ENCODE data around the gene ADAMTS4. TPM values are rescaled to one million over a fixed set of nuclear protein-coding genes. Genes with fewer than 3 reads are reported as not detected.
"Not testable (repeated sequence)": the region's sequence is repeated elsewhere in the genome, so short reads cannot be mapped to it uniquely, and the experiment has no call there.

The ADAMTS4 gene, protein sequence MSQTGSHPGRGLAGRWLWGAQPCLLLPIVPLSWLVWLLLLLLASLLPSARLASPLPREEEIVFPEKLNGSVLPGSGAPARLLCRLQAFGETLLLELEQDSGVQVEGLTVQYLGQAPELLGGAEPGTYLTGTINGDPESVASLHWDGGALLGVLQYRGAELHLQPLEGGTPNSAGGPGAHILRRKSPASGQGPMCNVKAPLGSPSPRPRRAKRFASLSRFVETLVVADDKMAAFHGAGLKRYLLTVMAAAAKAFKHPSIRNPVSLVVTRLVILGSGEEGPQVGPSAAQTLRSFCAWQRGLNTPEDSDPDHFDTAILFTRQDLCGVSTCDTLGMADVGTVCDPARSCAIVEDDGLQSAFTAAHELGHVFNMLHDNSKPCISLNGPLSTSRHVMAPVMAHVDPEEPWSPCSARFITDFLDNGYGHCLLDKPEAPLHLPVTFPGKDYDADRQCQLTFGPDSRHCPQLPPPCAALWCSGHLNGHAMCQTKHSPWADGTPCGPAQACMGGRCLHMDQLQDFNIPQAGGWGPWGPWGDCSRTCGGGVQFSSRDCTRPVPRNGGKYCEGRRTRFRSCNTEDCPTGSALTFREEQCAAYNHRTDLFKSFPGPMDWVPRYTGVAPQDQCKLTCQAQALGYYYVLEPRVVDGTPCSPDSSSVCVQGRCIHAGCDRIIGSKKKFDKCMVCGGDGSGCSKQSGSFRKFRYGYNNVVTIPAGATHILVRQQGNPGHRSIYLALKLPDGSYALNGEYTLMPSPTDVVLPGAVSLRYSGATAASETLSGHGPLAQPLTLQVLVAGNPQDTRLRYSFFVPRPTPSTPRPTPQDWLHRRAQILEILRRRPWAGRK
- 16.6 and 23.8 TPM in 2 replicates for total RNA-seq

DNA sequence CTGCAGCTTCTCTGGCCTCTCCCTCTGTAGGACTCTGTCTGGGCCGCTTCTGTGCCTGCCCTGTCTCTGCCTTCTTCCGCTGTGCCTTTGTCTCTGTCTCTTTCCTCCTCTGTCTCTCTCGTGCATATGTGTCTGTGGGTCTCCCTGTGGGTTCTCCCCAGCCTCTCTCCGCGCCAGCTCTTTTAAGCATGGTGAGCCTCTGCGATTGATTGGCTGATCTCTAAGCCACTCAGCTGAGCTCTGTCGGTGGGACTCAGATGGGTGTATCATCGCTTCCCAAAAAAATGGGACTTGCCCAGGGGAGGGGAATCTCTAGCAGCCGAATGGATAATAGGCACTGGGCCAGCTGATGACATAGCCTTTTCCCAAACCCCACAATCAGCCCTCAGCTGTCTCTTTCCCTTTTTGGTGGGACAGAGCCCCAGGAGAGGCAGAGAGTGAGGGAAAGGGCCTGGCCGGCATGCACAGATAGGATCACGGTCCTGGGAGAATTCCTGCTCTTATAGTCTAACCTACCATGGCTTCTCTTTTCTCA, at the start of gene ADAMTS4:
Gene ADAMTS4, minus strand, starts transcription at position 158 of the 535 bp plus-strand sequence. CDS start 427 bp downstream, outside the sequence.
- DNase-seq (ENCODE audit: extremely low read depth, low read depth, low spot score), result no peak

DNA sequence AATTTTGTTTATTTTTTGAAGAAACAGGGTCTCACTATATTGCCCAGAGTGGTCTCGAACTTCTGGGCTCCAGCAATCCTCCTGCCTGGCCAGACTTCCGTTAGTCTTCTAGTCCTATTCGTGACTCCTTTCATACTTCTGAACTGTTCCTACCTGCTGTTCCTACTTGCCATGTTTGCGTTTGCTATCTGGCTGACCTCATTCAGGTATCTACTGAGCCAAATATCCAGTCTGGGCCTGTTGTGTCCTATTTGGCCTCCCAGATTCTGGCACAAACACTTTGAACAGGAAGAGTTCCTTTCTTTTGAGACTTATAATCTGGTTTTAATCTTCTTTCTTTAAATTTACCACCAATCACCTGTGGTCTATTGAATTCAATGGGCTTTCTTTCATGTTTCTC, 46.0 kb upstream of the ADAMTS4 start:
- no peak for DNase-seq (ENCODE audit: extremely low read depth, low read depth, low spot score)

DNA sequence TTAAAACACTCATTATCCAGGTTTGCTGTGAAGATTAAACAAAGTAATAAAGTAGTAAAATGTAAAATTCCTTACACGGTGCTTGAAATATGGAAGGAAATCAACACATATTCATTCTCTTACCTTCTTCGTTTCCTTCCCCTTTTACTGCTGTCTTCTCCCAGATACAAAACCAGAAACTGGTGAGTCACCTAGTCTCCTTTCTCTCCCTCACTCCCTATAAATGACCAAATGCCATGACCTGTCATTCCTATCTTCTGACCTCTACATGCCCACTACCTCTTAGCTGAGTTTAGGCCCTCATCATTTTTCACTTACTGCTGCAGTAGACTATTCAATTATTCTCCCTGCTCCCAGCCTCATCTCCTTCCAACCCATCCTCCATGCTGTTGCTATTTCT, 43.5 kb upstream of the ADAMTS4 start:
- DNase-seq (ENCODE audit: extremely low read depth, low read depth, low spot score), result no peak

DNA sequence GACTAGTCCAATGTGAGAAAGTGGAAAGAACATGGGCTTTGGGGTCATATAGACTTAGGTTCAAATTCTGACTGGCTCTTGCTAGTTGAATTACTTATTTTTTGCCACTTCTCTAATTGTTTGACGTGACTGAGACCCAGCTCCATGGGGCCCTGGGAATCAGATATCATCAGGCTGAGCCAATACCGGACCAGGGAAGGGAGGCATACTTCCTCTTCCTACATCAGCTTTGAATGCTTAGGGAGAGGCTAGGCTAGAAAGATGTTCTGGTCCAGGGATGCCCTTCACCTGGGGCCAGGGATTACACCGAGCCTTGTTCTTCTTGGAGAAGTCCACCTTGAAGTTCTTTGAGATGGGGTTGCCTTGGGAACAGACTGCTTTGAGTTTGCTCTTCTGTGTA, 42.8 kb upstream of the ADAMTS4 start:
- DNase-seq (ENCODE audit: extremely low read depth, low read depth, low spot score), result no peak

DNA sequence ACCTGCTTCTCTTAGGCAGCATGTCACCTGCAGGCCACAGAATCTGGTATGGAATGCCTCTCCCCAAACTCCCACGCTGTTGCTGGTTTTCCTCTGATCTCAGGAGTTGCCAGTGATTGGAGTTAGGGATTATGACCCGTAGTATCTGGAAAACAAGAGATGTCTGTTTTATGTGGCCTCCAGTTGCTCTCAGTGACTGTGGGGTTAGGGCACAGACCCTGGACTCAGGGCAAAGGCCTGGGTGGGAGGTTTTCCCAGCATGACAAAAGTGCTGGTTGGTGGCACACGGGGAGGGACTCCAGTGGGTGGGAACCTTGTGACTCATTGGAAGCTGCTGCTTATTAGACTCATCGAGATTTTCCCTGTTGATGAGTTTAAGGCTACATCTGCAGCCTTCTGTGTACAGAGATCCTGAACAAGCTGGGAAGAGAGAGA, 39.2 kb upstream of the ADAMTS4 start, which contains the start of gene NR1I3:
Gene NR1I3, minus strand, starts transcription at position 165 of the 435 bp plus-strand sequence. CDS start 1,638 bp downstream, outside the sequence.
- no peak for DNase-seq (ENCODE audit: extremely low read depth, low read depth, low spot score)

DNA sequence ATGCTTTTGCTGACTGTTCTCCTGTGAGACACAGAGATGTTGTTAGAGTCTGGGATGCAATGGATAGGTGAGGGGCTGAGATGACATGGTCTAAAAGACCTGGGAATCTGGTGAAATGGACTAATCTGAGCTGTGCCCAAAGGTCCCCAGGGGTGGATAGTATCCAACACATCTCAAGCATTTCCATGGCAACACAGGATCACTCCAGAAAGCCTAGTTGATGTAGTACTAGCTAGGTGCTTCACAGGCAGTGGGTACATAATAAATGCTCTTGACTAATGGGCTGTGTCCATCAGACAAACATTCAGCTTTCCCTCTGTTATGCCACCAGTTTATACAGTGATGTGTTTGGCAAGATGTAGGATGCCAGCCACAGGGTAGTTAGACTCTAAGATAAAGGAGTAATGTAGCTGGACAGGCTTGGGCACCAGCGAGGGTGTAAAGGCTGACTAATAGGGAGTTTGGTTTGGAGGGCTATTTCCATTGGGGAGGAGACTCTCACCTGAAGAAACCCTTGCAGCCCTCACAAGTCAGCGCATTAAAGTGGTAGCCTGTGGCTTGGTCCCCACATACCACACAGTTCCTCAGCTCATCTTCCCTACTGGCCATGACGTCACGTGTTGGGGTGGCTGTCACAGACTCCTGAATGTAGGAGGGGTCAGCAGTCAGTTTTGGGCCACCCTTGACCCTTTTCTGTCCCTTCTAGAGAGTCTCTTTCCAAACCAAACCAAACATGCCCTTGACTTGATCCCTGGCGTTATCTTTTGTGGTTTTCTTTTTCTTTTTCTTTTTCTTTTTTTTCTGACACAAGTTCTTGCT, 37.3 kb upstream of the ADAMTS4 start:
- DNase-seq (ENCODE audit: extremely low read depth, low read depth, low spot score), result no peak

DNA sequence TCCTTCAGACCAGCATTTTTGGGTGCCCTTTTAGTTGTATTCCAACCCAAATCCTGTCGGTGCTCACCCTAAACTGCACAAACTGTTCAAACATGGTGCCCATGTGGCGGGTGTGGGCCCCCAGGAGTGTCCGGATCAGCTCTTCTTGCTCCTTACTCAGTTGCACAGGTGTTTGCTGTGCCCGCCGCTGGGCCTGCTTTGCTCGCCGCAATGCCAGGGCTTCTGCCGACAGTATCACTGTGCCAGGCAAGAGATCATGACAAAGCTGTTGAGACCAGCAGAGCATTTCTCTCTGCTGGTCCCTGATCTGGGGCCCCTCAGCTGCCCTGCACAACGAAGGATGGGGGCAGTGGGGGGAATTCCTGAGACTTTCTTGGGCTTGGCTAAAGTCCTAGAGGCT, 34.2 kb upstream of the ADAMTS4 start:
- DNase-seq (ENCODE audit: extremely low read depth, low read depth, low spot score), result no peak

DNA sequence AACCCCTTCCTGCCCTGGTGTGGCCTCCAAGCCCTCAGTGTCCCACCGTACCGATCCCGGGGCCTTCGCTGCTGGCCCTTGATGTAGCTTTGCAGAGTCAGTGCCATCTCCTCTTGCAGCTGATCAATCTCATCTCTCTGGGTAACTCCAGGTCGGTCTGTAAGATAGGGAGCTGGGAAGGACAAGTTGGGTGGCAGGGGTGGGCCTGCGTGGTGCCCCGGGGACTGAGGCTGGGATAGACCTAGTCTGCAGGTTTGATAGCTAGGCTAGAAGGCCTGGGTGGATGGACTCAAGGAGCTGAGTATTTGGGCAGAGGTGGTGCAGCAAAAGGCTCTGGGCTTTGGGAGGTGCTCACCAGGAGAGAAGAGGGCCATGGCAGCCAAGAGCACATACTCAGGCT, 31.9 kb upstream of the ADAMTS4 start:
- DNase-seq (ENCODE audit: extremely low read depth, low read depth, low spot score), result no peak

DNA sequence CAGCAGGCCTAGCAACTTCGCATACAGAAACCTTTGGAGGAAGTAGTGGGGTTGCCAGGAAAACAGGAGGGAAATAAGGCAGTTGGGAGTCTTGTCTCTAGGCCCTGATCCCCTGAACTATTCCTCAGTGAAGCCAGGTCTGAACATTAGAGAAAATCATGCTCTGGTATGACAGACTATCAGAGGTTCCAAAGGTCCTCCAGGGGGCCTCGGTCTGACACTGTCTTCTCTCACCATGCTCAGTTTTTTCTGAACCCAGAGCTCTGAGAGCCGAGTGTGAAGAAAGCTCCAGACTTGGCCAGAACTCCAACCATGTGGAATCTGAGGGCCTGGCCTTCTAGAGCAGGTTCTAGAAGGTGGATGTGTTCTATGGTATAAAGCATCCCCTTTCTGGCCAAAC, 31.0 kb upstream of the ADAMTS4 start:
- DNase-seq (ENCODE audit: extremely low read depth, low read depth, low spot score), result no peak

DNA sequence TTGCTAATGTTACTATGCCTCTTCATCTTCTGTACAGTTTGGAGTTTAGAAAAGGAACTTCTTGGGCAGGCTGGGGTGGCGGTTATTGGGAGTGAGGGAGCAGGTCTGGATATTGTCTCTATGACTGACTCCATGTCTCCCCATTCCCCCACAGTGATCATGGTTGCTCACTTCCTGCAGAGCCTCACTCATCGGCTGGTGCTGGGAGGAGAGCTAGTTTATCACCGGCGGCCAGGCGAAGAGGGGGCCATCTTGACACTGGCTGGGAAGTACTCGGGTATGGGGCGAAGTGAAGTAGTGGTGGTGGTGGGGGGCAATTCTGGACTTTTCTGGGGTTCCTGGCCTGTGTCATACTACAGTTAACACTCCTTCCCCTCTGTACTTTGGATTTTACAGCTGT, 29.2 kb upstream of the ADAMTS4 start:
- DNase-seq (ENCODE audit: extremely low read depth, low read depth, low spot score), result no peak

DNA sequence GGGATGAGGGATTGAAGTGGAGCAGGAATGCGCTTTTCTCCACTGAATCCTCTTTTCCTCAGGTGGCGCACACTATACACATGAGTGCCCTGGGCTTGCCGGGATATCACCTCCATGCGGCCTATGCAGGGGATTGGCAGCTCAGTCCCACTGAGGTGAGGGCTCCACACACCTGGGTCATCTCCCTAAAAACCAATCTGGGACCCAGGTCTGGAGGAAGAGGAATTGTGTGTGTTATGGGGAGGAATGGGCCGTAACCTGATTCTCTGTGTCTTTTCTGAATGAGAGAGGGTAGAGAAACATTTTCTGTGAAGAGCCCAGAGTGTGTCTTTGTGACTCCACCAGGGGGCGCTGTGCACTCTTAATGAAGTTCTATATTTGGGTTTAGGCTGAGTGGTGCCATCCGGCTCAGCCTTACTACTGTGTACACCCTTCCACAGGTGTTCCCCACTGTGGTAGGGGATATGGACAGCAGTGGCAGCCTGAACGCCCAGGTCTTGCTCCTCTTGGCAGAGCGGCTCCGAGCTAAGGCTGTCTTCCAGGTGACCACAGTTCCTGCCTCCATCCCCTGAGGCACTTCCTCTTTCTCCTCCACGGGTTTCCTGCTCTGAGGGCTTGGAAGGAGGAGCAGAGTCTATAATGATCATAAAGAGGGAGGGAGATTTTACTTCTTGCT, 28.5 kb upstream of the ADAMTS4 start:
- peak; percentile 41 for DNase-seq (ENCODE audit: extremely low read depth, low read depth, low spot score)

DNA sequence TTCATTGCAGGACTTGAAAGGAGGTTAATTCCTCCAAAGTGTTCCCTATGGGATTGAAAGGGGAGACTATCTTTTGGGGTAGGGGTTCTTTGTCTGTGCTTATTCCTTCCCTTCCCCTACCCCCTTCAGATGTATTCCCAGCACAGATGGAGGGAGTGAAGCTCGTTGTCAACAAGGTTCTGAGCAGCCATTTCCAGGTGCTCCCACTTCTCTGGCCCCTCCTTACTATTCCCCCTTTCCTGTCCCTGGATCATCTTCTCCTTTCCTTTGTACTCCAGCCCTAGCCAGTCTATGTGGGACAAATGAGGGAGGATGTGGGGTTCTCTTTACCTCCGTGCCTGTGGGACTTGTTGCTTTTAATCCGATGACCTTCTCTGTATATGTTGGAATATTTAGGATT, 27.9 kb upstream of the ADAMTS4 start:
- DNase-seq (ENCODE audit: extremely low read depth, low read depth, low spot score), result no peak

DNA sequence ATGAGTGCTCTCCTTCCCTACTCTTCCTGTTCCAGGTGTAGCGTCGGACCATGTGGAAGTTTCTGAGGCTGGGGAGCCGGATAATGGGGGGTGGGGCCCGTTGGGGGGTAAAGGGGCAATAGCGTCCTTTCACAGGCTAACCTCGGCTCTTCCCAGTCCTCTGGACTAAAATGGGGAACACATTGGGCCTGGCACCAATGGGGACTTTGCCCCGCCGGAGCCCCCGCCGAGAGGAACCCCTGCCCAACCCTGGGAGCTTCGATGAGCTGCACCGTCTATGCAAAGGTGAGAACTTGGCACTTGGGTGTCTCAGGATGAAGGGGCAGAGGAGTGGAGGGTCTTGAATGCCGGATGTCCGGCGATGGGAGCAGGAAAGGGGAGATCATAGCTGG, 27.5 kb upstream of the ADAMTS4 start:
- DNase-seq (ENCODE audit: extremely low read depth, low read depth, low spot score), result no peak

DNA sequence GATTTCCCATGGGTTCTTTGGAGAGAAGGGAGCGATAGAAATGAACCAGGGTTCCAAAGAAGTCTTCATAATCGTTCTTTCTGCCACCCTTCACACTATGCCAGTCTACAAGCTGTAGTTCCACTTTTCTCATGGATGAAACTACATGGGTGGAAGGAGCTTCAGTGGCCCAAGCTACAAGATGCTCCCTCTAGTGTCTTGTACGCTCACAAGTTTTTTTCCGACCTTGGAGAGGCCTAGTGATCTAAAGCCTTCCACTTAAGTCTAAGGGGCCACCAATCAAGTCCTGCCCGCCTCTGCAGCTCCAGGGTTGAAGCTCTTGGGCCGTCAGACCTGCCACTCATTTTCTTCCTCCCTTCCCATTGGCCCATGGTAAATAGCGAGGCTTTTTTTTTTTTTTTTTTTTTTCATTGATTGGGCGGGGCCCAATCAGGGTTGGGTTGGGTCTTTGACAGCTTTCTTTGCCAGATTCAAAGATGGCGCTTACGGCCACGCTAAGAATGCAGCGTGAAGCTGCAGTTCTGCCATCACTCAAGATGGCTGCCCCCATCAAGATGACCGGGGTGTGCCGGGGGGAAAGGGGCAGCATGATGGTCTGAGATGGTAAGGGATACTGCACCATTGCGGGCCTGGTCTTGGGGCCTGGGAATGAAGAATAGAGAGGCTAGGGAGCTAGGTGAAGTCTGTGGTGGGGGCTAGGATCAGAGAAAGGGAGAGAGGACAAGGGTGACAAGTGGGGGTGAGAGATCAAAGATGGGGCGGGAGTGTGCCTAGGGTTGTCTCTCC, 26.9 kb upstream of the ADAMTS4 start, which contains the start of gene TOMM40L:
Gene TOMM40L, plus strand, starts transcription at position 527 of the 786 bp plus-strand sequence. CDS start 430 bp downstream, outside the sequence.
- DNase-seq (ENCODE audit: extremely low read depth, low read depth, low spot score), result peak; percentile 97

DNA sequence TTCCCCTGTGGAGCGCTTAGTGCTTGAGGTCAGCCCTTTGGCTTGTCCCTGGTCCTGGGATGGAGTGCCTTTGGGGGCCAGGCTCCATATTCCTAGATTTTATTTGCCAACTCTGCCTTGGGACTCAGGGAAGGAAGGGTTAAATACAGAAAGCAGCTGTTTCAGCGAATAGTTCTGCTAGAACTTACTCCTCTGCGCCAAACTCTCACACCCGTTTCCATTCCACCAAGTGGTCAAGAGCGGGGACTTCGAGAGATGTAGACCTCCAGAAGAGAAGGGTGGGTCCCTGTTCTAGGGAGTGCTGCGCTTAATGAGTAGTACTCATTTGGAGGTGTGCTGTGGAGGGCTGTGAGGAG, 26.3 kb upstream of the ADAMTS4 start:
- no peak for DNase-seq (ENCODE audit: extremely low read depth, low read depth, low spot score)

DNA sequence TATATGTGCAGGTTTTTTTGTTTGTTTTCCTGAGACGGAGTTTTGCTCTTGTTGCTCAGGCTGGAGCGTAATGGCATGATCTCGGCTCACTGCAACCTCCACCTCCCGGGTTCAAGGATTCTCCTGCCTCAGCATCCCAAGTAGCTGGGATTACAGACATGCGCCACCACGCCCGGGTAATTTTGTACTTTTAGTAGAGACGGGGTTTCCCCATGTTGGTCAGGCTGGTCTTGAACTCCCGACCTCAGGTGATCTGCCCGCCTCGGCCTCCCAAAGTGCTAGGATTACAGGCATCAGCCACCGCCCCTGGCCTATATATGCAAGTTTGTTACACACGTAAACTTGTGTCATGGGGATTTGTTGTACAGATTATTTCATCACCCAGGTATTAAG, 25.8 kb upstream of the ADAMTS4 start:
- DNase-seq (ENCODE audit: extremely low read depth, low read depth, low spot score), result not testable (repeated sequence)

DNA sequence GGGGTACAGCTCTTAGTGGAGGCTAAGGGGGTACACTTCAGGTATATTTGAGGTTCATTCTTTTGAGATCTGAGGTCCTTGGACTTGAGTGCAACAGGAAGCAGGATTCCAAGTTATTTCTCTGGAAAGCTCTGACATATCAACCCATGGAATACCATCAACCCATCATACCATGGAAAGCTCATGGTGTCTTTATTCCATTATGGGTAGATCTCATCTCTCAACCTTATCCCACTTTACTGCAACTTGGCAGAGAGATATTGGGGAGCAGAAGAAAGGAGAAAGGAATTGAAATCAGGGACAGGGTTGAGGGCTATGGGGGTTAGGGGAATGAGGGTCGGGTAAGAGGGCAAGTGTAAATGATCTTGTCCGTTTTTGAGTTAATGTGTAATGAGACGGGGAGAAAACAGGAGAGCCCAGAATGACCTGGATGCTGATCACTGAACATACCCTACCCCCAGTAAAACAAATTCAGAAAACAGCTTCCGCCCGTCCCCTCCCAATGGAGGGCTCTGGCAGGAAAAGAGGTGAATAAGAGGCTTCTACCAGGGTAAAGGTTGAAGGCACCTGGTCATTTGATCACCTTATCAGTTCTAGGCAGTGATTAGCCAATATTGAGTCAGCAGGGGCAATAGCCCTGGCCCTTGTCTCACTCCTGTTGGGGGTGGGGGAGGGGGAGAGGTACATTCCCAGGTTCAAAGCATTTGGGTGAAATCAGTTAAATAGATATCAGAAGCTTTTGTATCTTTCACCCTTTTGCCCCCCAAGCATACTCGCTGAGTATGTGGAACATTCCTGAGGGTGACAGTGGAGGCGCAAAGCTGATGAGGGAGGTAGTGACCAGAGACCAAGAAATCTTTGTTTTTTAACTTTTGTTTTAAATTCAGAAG, 25.2 kb upstream of the ADAMTS4 start:
- no peak for DNase-seq (ENCODE audit: extremely low read depth, low read depth, low spot score)

All from glomerular endothelial cell (primary cell).